ENCODE measurements around the gene C20orf202. TPM values are rescaled to one million over a fixed set of nuclear protein-coding genes. Genes with fewer than 3 reads are reported as not detected.

C20orf202 gene
- total RNA-seq, 2 experiments from 2014 or later: not detected

- H3K27ac Mint-ChIP-seq: no peak overlapping the region
- no peak overlapping the region for H3K4me3 Mint-ChIP-seq
- intact Hi-C loops (cut with DNase I, micrococcal nuclease): no loop called here
- no peaks in the 10 kb centered on the region for H3K36me3 Mint-ChIP-seq (ENCODE audit: low read depth)
- H3K4me1 Mint-ChIP-seq: peaks cover 8% of the 10 kb centered on the region
- DNase-seq (no peak), ATAC-seq (no peak)
- POLR2A ChIA-PET: no interaction called here
- peaks cover 2% of the 10 kb centered on the region for H3K9me3 Mint-ChIP-seq (ENCODE audit: low read depth)
- CTCF ChIA-PET: no interaction called here
- H3K27me3 Mint-ChIP-seq: peaks cover 2% of the 10 kb centered on the region
These were observed 49.2 kb downstream of the C20orf202 start for GRCh38 chr20:1252416-1252815.

- peaks cover 2% of the 10 kb centered on the region for H3K27me3 Mint-ChIP-seq
- intact Hi-C loops (cut with DNase I, micrococcal nuclease): no loop called here
- ChIA-PET CTCF (interaction anchor here (0.7 to 1.6 kb wide), 5 partner anchors 11 to 182 kb away, joined by 3 to 4 read pairs (median 3); no protein-coding TSS in a partner anchor), POLR2A (no interaction called here)
- H3K9me3 Mint-ChIP-seq (ENCODE audit: low read depth): peaks cover 2% of the 10 kb centered on the region
- H3K27ac Mint-ChIP-seq: no peak overlapping the region
- DNase-seq (no peak), ATAC-seq (no peak)
- peaks cover 5% of the 10 kb centered on the region for H3K4me1 Mint-ChIP-seq
- no peaks in the 10 kb centered on the region for H3K36me3 Mint-ChIP-seq (ENCODE audit: low read depth)
- H3K4me3 Mint-ChIP-seq: no peak overlapping the region
These were observed 51.0 kb downstream of the C20orf202 start for GRCh38 chr20:1254254-1254653.

GRCh38 chr20:1255675-1256074 lies 52.4 kb downstream of the C20orf202 start:
- ATAC-seq (no peak), DNase-seq (no peak)
- intact Hi-C loops (cut with DNase I, micrococcal nuclease): no loop called here
- Mint-ChIP-seq H3K27me3 (peaks cover 2% of the 10 kb centered on the region), H3K4me3 (no peak overlapping the region), H3K27ac (no peak overlapping the region), H3K36me3 (ENCODE audit: low read depth) (no peaks in the 10 kb centered on the region), H3K4me1 (peaks cover 5% of the 10 kb centered on the region), H3K9me3 (ENCODE audit: low read depth) (no peaks in the 10 kb centered on the region)
- POLR2A ChIA-PET: no interaction called here
- CTCF ChIA-PET: interaction anchor here (0.9 kb wide), 1 partner anchor 148 kb away, joined by 4 read pairs; no protein-coding TSS in a partner anchor

Other genes starting within 250 kb of the C20orf202 start
- not detected for gene RSPO4, start 201.1 kb upstream of the C20orf202 start, total RNA-seq
- gene PSMF1, start 84.9 kb upstream of the C20orf202 start, total RNA-seq: 100 to 1,000 TPM; 143 to 178 TPM
- gene TMEM74B, start 18.5 kb upstream of the C20orf202 start, total RNA-seq: 1 to 10 TPM; 1.5 to 2.0 TPM
- gene RAD21L1, start 22.6 kb downstream of the C20orf202 start, total RNA-seq: under 1 TPM in 1 of 2 experiments, not detected in 1; 0.32 TPM
- 1 to 10 TPM; 2.5 to 2.9 TPM for gene SNPH, start 62.8 kb downstream of the C20orf202 start, total RNA-seq
- gene SDCBP2, start 125.7 kb downstream of the C20orf202 start, total RNA-seq: 1 to 10 TPM; 2.8 to 3.2 TPM
- gene FKBP1A, start 189.6 kb downstream of the C20orf202 start, total RNA-seq: 100 to 1,000 TPM; 265 to 316 TPM

Measured in activated CD4-positive, alpha-beta T cell treated with anti-CD3 and anti-CD28 coated beads for 36 hours (primary cell).